MV-4-11 (cell line): Measurements from ENCODE around the gene DNAJC16.
"Not testable (repeated sequence)": the region's sequence is repeated elsewhere in the genome, so short reads cannot be mapped to it uniquely, and the experiment has no call there.

Experiments
- DNase-seq: peaks from one replicate; lab custom pipeline; 2025; lab: John Stamatoyannopoulos, UW

The DNAJC16 gene

GRCh38 chr1:15507278-15507677, 19.4 kb upstream of the DNAJC16 start:
- DNase-seq: no peak

- no peak for DNase-seq
Measured at GRCh38 chr1:15508700-15509487, 17.8 kb upstream of the DNAJC16 start.

- DNase-seq: no peak
Measured at GRCh38 chr1:15509586-15509985, 17.1 kb upstream of the DNAJC16 start.

GRCh38 chr1:15510611-15511405, 15.8 kb upstream of the DNAJC16 start:
- no peak for DNase-seq

- no peak for DNase-seq
Measured at GRCh38 chr1:15513192-15513591, 13.5 kb upstream of the DNAJC16 start.

GRCh38 chr1:15513919-15514318, 12.7 kb upstream of the DNAJC16 start:
- no peak for DNase-seq

GRCh38 chr1:15514557-15514956, 12.1 kb upstream of the DNAJC16 start:
- not testable (repeated sequence) for DNase-seq

GRCh38 chr1:15515022-15515663, 11.5 kb upstream of the DNAJC16 start:
- peak; percentile 77 for DNase-seq

- no peak for DNase-seq
Measured at GRCh38 chr1:15519625-15520024, 7.0 kb upstream of the DNAJC16 start.

GRCh38 chr1:15521206-15521906, 5.3 kb upstream of the DNAJC16 start:
- peak; percentile 37 for DNase-seq

- no peak for DNase-seq
Measured at GRCh38 chr1:15522551-15522950, 4.1 kb upstream of the DNAJC16 start.

- peak; percentile 43 for DNase-seq
Measured at GRCh38 chr1:15523104-15524020, 3.3 kb upstream of the DNAJC16 start.

GRCh38 chr1:15524021-15524282, 2.7 kb upstream of the DNAJC16 start, which contains the start of gene CASP9:
CASP9 (minus strand) TSS chr1:15524215; CDS start chr1:15524200, 15 bp downstream.
- no peak for DNase-seq

- peak; percentile 93 for DNase-seq
Measured at GRCh38 chr1:15524283-15525049, 2.2 kb upstream of the DNAJC16 start.

- DNase-seq: no peak
Measured at GRCh38 chr1:15525050-15526020, 1.3 kb upstream of the DNAJC16 start.

- DNase-seq: no peak
Measured at GRCh38 chr1:15526021-15526489, 593 bp upstream of the DNAJC16 start.

GRCh38 chr1:15531003-15531402, 4.4 kb downstream of the DNAJC16 start:
- no peak for DNase-seq

GRCh38 chr1:15531682-15532081, 5.0 kb downstream of the DNAJC16 start:
- peak; percentile 39 for DNase-seq

GRCh38 chr1:15538771-15539170, 12.1 kb downstream of the DNAJC16 start:
- no peak for DNase-seq
